ENCODE data around the gene KCNK2.

Gene KCNK2

GRCh38 chr1:215263636-215264035, 181.1 kb downstream of the KCNK2 start:
- FAIRE-seq, result no peak

- peak; percentile 83 for FAIRE-seq
Observed at GRCh38 chr1:215264649-215265048, 182.1 kb downstream of the KCNK2 start.

GRCh38 chr1:215267495-215267894, 185.0 kb downstream of the KCNK2 start:
- no peak for FAIRE-seq

GRCh38 chr1:215269955-215270354, 187.4 kb downstream of the KCNK2 start:
- no peak for FAIRE-seq

- no peak for FAIRE-seq
Observed at GRCh38 chr1:215273838-215274516, 191.4 kb downstream of the KCNK2 start.

- FAIRE-seq, result no peak
Observed at GRCh38 chr1:215276582-215276981, 194.0 kb downstream of the KCNK2 start.

- FAIRE-seq, result no peak
Observed at GRCh38 chr1:215277532-215277931, 195.0 kb downstream of the KCNK2 start.

GRCh38 chr1:215279682-215280081, 197.1 kb downstream of the KCNK2 start:
- no peak for FAIRE-seq

GRCh38 chr1:215282557-215282956, 200.0 kb downstream of the KCNK2 start:
- no peak for FAIRE-seq

- FAIRE-seq, result no peak
Observed at GRCh38 chr1:215285013-215285800, 202.7 kb downstream of the KCNK2 start.

All from G401.6 (cell line).